Stimulated activated CD4-positive, alpha-beta T cell treated with anti-CD3 and anti-CD28 coated beads, Interleukin-4, amount 100 ng/mL, for 4 hours (primary cell): ENCODE data around the gene MAP3K12.
"Not testable (repeated sequence)": the region's sequence is repeated elsewhere in the genome, so short reads cannot be mapped to it uniquely, and the experiment has no call there.

Experiments
- DNase-seq, 2 experiments: peaks; one replicate each; pipeline ENCODE4 v3.0.0-alpha.2; 2020

MAP3K12 gene

DNA sequence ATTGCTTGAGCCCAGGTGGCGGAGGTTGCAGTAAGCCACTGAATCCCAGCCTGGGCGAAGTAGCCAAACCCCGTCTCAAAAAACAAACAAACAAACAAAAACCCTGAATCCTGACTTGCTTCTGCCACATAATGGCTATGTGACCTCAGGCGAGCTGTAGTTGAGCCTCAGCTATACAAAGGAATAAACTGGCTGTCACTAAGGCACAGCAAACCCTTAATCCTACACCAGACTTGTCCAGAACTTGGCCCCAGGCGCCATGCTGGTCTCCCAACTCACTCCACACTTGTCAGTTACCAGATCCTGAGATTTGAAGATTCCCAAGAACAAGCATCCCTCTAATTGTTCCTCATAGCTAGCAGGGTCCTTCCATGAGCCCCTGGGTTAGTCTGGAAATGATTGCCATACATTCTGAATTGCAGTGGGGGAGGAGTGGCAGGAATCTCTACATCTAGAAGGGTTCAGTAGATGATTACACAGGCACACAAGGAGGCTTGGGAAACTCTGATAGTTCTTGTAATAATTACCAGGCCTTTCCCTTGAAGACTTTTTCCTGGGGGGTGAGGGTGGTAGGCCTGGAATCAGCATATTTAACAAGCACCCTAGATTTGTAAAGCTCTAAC, 9.9 kb downstream of the MAP3K12 start:
- no peak for DNase-seq

- DNase-seq, result no peak
Observed at GRCh38 chr12:53486736-53487487, 12.3 kb downstream of the MAP3K12 start.

- no peak for DNase-seq
Observed at GRCh38 chr12:53485955-53486735, 13.1 kb downstream of the MAP3K12 start.

GRCh38 chr12:53484686-53485575, 14.3 kb downstream of the MAP3K12 start:
- DNase-seq, result no peak

DNA sequence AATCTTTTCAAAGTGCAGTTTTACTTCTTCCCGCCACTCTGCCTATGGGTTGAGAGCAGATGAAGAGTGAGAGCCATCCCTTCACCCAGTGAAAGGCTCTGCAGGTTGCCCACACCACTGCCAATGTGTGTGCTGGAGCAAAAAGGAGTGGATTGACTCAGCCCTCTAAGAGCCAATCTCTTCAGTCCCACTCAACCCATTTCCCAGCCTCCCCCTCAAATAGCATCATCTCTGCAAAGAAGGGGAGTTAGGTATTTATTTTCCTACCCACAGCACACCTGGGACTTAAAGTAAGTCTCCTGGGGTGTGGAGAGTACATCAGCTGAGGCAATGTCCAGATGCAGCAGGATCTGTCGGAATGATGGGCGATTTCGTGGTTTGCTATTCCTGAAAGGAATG, 15.3 kb downstream of the MAP3K12 start:
- no peak for DNase-seq

DNA sequence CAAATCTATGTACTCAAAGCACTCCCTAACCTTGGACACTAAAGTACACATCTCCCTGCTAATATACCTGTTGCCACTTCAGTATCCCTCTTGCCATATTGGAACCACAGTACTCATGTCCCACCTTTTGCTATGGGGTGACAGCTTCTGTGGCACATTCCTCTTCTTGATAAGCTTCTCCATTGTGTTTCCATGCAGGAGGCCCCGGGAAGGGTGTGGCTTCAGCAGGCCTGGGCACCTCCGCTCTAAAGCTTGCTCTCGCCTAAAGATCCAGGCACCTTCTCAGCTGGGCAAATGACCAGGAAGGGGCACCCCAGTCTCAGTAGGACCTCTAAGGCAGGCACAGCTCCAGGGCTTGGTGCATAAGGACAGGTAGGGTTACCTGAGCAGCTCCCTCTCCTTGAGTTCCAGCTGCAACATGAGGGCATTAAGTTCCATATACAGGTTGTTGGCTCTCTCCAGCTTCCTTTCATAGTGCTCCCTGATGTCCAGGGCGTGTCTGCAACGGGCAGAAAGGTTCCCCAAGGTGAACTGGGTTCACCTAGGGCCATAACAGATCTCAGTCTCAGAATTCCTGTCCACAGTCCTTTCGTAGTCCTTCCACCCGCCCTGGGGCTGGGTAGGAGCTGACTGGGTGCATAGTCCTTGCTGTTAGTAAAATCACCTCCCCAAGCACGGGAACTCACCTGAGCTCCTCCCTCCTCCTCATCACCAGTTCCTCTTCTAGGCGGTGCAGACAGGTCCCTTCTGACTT, 15.9 kb downstream of the MAP3K12 start:
- DNase-seq, result no peak

GRCh38 chr12:53482626-53483168, 16.6 kb downstream of the MAP3K12 start:
- no peak for DNase-seq

DNA sequence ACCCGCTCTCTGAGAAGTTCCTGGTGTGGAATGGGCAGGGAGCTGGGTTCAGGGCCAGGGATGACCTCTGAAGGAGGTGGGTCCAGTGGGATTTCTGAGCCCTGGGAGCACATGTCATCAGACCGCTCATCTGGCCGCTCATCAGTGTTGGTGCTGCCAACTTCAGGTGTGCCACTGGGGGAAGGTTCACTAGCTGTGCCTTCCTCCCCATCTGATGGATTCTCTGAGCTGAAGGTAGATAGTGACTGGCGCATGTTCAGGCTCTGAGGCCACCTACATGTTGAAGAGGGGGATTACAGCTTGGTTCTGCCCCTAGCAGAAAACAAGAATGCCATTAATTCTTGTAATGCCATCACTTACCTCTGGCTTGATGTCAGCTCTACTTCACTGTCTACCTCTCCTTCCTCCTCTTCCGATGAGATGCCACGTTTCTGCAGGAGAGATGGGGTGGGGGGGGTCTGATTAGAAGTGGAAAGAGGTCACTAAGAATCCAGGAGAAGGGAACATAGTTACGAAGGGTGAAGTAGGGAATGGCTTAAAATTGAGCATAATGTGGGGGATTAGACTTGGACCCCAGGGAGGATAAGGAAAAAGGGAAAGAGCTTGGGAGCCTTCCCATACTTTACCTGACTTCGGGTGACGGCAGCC, 17.2 kb downstream of the MAP3K12 start:
- DNase-seq, result no peak

DNA sequence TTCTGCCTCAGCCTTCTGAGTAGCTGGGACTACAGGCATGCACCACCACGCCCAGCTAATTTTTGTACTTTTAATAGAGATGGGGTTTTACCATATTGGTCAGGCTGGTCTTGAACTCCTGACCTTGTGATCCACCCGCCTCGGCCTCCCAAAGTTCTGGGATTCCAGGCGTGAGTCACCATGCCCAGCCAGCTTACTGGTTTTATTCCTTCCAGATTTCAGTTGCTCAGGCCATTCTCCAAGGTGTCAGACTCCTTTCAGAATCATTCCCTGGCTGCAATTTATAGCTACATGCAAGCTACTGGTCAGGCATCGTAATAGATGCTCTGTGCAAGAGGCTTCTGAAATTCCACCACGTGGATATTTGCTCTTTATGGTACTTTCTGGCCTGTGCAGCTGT, 17.8 kb downstream of the MAP3K12 start:
- DNase-seq, result not testable (repeated sequence)

GRCh38 chr12:53480491-53481442, 18.5 kb downstream of the MAP3K12 start:
- DNase-seq, result no peak

- no peak for DNase-seq
Observed at GRCh38 chr12:53479331-53479730, 19.9 kb downstream of the MAP3K12 start.

- DNase-seq, result no peak
Observed at GRCh38 chr12:53478865-53479264, 20.4 kb downstream of the MAP3K12 start.

DNA sequence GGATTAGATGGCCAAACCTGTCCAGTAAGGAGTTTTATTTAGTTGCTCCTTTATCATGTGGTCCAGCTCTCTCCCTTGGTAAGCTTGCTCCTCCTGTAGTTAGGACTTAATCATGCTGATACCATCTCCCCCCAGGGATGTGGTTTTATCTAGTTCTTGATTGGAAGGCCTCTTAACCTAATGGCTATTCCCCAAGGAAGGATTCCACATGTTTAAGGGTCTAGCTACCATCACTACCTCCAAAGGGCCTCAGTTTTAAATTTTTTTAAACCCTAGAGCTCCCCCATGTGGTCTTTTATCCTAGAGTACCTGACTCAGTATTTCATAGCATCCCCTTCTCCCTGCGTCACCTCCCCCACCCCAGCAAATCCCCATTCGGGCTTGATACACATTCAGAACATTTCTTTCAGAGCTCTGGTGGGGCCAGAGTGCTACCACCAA, 22.5 kb downstream of the MAP3K12 start:
- DNase-seq, result no peak

GRCh38 chr12:53474819-53475218, 24.4 kb downstream of the MAP3K12 start:
- DNase-seq, result no peak

DNA sequence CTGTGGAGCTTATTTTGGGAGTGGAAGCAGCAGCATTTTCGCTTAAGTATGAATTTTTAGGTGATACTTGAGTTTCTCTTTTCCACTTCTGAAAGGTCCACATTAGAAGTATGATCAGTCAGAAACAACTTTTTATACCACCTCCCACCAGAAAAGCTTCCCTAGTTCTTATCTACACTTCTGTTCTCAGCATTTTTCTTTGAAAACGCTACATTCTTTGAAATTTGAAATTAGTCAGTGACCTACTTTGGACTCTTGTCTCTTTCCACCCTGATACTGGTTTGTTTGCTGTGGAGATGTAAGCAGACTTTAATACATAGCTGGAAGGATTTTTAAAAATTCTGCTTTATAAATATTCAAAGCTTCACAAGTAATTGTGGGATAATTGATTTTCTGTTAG, 25.2 kb downstream of the MAP3K12 start:
- DNase-seq, result no peak

DNA sequence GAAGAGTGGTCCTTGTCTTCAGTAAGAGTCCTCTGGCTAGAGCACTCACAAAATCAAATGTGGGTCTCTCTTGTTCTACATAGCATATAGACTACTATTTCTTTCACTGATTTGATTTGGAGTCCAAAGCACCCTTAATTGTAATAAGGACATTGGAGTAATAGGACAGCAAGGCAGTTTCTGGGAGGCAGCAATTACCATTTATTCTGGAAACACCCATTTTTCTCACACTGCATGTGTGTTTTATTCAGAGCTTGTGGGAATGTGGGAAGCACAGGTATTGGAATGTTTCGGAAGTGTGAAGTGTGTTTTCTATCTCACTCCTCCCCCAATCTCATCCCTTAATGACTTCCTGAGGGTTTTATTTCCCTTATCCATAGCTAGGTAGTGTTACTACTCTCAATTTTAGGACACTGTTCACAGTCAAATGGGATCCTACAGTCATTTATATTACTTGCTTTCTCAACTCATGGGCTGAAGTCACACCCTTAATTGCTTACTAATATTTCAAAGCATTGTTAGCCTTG, 27.1 kb downstream of the MAP3K12 start:
- no peak for DNase-seq

GRCh38 chr12:53468282-53468681, 31.0 kb downstream of the MAP3K12 start:
- DNase-seq, result no peak

DNA sequence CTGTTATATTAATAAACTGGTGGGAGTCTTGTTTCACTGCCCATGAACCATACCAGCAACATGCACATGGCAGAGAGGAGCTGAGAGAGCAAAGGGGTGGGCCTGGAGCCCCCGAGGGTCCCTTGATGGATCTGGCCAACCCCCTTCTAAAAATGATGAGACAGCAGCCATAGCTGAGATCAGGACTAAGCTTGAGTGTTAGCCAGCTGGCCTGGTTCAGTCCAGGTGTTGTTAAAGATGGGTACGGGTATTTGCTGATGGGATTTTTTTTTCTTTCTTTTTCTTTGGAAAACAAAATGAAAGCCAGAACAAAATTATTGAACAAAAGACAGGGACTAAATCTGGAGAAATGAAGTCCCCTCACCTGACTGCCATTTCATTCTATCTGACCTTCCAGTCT, 31.4 kb downstream of the MAP3K12 start:
- DNase-seq, result no peak

DNA sequence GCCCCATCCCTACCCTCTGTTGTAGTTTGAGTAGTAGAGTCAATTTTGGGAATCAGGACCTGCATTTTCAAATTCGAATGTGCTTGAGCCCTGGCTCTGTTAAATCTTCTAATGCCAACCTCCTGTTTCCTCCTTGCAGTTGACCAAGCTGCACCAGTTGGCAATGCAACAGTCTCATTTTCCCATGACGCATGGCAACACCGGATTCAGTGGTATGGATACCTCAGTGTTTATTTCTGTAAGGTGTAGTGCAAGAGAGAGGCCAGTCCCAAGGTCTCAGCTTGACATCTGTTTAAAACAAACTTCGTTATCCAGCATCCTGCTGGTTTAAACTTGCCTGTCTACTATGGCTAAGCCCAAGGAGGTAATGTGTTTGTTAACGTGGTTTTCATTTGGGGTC, 32.2 kb downstream of the MAP3K12 start:
- DNase-seq, result no peak

DNA sequence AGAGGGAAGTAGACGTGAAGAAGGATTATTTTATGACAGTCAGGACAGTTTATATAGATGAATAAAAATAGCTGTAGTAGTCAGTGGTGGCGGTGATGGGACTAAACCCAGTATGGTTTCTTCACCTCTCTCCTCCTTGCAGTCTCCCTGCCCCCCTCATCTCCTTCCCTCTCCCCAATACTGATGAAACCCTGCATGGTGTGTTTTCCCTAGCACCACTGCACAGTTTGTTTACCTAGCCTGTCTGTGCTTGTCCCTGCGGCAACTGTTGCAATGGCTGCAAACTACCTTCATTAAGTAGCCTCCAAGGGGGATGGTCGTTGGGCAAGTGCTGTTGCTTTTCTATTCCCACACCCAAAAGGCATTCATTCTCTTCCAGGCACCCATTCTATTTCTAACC, 32.6 kb downstream of the MAP3K12 start:
- DNase-seq, result no peak
